Hippocampal formation (tissue), 2 donors: ENCODE measurements around the gene GPR27.

Experiments
- DNase-seq, 2 donors: peaks; one replicate each; lab custom pipeline; 2025; lab: John Stamatoyannopoulos, UW

GPR27 gene

GRCh38 chr3:71733319-71733718 lies 20.3 kb upstream of the GPR27 start:
- DNase-seq = no peak

- DNase-seq = no peak
These were observed 18.8 kb upstream of the GPR27 start for GRCh38 chr3:71734881-71735280.

- DNase-seq = no peak
These were observed 11.0 kb upstream of the GPR27 start for GRCh38 chr3:71742621-71743020.

- no peak for DNase-seq
These were observed 8.9 kb upstream of the GPR27 start for GRCh38 chr3:71744738-71745137.

- DNase-seq = no peak
These were observed 2.1 kb upstream of the GPR27 start for GRCh38 chr3:71751602-71752001.

GRCh38 chr3:71752831-71753700 lies 589 bp upstream of the GPR27 start:
- no peak for DNase-seq

- no peak for DNase-seq
These were observed 1.1 kb downstream of the GPR27 start for GRCh38 chr3:71754610-71755253.

GRCh38 chr3:71758091-71758490 lies 4.4 kb downstream of the GPR27 start:
- no peak for DNase-seq

GRCh38 chr3:71759401-71759800 lies 5.7 kb downstream of the GPR27 start:
- no peak for DNase-seq

- no peak for DNase-seq
These were observed 6.5 kb downstream of the GPR27 start for GRCh38 chr3:71760140-71760539.

- no peak for DNase-seq
These were observed 9.8 kb downstream of the GPR27 start for GRCh38 chr3:71763426-71763825.

- no peak for DNase-seq
These were observed 17.5 kb downstream of the GPR27 start for GRCh38 chr3:71771126-71771525.

- no peak for DNase-seq
These were observed 18.2 kb downstream of the GPR27 start for GRCh38 chr3:71771884-71772283.

GRCh38 chr3:71776538-71776937 lies 22.9 kb downstream of the GPR27 start:
- no peak for DNase-seq

- DNase-seq = no peak
These were observed 24.7 kb downstream of the GPR27 start for GRCh38 chr3:71778353-71778752.

- no peak for DNase-seq
These were observed 26.2 kb downstream of the GPR27 start for GRCh38 chr3:71779674-71780377.

GRCh38 chr3:71780430-71780829 lies 26.8 kb downstream of the GPR27 start:
- no peak for DNase-seq

- no peak for DNase-seq
These were observed 29.5 kb downstream of the GPR27 start for GRCh38 chr3:71783152-71783551.

- DNase-seq = no peak
These were observed 30.7 kb downstream of the GPR27 start for GRCh38 chr3:71784201-71784913.

- no peak for DNase-seq
These were observed 31.4 kb downstream of the GPR27 start, which contains the start of gene PROK2 for GRCh38 chr3:71784914-71785531. Gene PROK2, minus strand, starts transcription at chr3:71785148. Its CDS starts 96 bp downstream, at chr3:71785052.

GRCh38 chr3:71785532-71786216 lies 32.0 kb downstream of the GPR27 start:
- no peak for DNase-seq
